GM18517 (cell line): ENCODE measurements around the gene KRTAP4-9.
"Not testable (repeated sequence)": the region's sequence is repeated elsewhere in the genome, so short reads cannot be mapped to it uniquely, and the experiment has no call there.

Source experiments
- ATAC-seq: cut with Tn5 transposase; IDR thresholded peaks from one replicate; pipeline ENCODE4 v1.9.1; 2021; ENCODE audit warnings: mild to moderate bottlenecking, moderate library complexity; ENCODE audit not compliant: unreplicated experiment

KRTAP4-9 gene

DNA sequence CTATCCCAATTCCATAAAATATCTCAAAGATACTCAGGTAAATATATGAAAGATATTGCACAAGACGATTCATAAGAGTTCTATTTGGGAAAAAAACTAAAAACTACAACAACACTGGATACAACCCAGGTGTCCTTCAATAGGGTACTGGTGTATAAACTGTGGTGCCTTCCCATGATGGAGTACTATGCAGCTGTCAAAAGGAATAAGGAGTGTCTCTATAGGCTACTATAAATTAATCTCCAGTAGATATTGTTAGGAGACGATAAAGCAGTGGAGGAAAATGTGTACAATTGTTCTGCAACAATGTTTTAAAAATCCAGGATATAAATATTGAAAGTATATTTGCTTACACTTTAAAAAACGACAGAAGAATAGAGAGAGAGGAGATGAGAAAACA is 21.2 kb downstream of the KRTAP4-9 start:
- no peak for ATAC-seq

DNA sequence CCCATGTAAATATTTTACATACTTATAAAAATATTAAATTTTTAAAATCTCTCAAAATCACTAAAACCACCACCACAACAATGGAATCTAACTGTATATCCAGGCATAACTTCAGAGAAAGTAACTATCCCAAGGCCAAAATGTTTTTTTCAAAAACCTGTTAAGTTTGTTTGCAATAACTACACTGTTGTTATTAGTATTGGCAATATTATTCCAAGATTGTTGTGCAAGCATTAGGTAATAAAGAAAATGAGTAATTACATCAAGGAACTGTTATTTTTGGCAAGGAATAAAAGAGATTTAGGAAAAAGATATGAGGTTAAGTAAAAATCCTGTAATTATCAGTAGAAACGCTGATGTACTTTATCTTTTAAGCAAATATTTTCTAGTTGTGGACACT is 22.2 kb downstream of the KRTAP4-9 start:
- no peak for ATAC-seq

DNA sequence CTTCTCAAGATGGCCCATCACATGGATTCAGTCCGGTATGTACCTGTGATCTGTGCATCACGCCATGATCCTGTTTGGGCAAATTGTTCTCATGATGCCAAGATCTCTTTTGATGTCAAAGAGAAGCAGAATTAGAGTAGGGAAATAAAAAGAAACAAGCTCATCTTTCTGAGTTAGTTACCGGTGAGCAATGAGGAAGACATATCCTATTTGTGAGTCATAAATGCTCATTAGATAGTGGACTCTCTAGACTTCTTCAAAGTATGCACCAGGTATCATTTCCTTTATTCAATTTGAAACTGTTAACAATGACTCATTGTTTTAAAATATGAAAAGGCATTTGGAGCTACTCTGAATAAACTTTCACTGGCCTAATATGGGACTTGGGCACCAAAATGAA is 26.8 kb downstream of the KRTAP4-9 start:
- no peak for ATAC-seq

DNA sequence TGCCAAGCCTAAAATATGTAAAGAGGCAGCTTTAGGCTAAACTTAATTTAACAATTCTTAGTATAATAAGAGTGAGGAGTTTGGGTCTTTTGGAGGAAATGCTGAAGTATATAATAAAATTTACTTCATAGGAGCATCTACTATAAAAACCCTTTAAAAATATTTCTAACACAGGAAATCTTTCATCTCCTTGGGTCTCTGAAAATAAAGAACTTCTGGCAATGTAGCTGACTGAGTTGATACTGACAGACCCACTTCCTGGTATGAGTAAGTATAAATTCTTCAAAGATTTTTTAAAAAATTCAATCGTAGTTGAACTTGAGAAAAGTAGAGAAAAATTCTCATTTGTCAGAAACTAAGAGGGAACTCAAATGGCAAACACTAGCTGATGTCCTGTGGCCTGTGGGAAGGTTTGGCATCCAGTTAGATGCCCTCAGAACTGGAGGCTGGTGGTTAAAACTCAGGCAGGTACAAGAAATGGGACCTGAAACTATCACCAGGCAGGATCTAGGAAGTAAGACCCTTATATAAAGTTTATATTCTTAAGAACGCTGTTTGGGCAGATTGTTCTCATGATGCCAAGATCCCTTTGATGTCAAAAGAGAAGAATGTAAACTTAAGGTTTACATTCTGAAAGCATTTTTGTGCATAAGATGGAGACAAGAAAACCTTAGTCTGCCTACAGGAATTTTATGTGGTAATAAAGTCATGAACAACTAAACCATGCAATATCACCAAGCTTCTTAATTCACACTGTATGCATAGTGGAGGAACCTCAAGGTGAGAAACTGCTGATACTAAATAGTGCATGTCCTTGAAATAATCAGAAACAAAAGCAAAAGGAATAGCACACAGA is 28.9 kb downstream of the KRTAP4-9 start:
- no peak for ATAC-seq

DNA sequence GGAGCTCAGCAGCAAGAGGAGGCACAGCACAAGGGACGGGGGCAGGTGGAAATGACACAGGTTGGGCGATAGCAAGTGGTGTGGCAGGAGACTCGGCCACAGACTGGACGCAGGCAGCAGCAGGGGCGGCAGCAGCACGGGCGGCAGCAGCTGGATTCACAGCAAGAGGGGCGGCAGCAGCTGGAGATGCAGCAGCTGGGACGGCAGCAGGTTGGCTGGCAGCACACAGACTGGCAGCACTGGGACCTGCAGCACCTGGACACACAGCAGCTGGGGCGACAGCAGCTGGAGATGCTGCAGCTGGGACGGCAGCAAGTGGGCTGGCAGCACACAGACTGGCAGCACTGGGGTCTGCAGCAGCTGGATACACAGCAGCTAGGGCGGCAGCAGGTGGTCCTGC is 34.7 kb downstream of the KRTAP4-9 start:
- ATAC-seq = not testable (repeated sequence)

DNA sequence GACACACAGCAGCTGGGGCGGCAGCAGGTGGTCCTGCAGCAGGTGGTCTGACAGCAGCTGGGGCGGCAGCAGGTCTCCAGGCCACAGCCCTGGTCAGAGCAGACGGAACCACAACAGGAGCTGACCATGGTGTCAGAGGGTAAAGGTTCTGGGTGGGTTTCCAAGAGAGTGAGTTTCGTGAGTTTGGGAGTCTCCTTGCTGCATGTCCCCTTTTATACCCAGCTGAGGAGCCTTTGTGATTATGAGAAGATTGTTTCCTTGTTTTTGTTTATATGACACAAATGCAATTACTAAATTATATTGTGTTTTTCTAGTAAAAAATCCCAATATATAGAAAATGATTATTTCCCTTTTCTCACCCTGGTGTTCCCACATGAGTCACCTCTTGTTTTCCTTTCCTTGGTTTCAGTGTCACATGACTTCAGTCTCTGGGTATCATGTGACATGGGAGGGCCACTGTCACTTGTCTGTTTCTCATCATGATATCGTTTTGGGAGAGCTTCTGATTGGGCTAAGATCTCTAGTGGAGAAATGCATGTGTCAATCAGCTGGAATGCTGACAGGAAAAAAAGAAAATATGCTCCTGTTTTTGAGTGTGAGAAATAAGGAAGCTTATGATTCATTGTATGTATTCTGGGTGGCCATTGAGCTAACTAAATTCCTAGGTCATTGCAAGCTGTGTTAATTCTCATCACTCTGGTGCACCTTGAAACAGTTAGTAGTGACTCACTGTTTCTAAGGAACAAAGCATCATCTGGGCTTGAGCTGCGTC is 35.4 kb downstream of the KRTAP4-9 start, which contains the start of gene KRTAP4-6:
KRTAP4-6 (minus strand) TSS at position 185 of the 772 bp plus-strand sequence; CDS start at position 128, 57 bp downstream.
- ATAC-seq = no peak

DNA sequence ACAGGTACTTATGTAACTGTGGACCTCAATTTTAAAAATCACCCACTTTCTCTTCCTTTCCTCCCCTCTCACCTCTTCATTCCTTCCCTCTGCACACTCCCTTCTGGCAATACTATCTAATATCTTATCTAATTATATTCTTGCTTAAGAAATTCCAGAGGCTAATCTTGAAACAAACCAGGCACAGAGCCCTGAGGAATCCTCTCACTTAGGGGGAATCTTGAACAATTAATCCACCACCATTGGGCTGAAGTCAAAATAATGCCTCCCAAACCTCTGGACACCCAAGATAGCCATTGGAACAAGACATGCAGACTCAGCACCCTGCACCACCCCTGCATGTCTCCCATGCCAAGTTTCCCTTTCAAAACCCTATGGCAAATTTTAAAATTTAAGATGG is 36.2 kb downstream of the KRTAP4-9 start:
- ATAC-seq = no peak

DNA sequence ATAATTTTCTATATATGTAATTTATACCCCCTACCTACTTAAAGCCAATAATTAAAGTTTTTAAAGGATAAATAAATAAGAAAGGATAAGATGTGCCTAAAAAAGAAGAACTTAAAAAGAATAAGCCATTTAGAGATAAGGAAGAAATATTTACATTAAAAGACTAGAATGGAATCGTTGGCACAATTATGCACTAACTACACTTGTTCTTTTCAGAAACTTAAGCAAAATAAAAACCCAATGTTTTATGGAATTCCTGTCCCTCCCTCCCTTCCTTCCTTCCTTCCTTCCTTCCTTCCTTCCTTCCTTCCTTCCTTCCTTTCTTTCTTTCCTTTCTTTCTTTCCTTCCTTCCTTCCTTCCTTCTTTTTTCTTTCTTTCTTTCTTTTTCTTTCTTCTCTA is 39.7 kb downstream of the KRTAP4-9 start:
- ATAC-seq = no peak

DNA sequence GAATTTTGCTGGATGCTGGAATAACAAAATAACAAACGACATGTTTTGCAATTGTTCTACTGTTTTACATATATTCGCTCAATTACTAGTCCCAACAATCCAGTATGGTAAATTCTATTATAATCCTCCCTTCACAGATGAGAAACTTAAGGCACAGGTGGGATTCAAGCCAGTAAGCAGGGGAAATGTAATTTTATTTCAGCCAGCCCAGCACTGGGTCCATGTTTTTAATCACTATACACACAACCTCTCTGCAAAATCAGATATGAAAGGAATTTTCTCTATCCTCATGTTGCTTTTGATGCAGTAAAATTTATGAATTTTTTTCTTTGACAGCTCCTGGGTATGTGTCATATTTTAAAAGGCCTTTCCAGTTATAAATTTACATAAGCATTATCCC is 40.1 kb downstream of the KRTAP4-9 start:
- no peak for ATAC-seq

DNA sequence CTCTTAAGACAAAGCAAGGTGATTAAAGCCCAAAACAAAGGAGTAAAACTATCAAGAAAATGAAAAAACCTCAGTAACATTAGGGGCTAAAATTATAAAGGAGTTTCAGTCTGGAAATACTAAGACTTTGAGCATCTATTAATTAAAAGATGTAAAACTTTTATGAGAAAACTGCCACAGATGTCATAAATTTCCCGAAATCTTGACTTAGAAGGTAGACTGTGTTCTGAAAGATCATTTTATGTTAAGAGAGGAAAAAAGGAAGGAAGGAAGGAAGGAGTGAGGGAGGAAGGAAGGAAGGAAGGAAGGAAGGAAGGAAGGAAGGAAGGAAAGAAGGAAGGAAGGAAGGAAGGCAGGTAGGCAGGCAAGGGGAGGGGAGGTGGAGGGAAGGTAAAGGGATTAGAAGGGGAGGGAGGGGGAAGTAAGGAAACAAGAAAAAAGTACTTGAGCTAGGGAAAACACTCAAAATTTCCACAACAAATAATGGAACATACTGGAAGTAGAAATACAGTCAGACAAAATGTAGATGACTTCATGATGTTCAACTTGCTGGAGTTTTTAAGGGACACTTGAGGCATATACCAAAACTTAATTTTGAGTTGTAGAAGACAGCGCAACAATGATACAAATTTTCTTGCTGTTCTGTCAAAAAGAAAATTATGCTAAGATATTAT is 42.5 kb downstream of the KRTAP4-9 start:
- no peak for ATAC-seq

DNA sequence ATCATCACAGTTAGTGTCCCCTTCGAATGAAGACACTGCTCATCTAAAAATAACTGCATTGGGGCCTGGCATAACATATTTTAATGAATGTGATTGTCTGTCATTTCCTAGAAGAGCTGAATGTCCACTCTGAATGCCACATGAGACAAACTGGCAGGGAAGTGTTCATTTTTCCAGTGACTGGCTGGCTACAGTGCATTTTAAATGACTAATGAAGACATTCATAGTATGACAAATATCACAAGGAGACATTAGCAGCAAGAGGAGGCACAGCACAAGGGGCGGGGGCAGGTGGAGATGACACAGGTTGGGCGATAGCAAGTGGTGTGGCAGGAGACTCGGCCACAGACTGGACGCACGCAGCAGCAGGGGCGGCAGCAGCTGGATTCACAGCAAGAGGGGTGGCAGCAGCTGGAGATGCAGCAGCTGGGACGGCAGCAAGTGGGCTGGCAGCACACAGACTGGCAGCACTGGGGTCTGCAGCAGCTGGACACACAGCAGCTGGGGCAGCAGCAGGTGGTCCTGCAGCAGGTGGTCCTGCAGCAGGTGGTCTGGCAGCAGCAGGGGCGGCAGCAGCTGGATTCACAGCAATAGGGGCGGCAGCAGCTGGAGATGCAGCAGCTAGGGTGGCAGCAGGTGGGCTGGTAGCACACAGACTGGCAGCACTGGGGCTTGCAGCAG is 43.9 kb downstream of the KRTAP4-9 start:
- ATAC-seq = not testable (repeated sequence)

DNA sequence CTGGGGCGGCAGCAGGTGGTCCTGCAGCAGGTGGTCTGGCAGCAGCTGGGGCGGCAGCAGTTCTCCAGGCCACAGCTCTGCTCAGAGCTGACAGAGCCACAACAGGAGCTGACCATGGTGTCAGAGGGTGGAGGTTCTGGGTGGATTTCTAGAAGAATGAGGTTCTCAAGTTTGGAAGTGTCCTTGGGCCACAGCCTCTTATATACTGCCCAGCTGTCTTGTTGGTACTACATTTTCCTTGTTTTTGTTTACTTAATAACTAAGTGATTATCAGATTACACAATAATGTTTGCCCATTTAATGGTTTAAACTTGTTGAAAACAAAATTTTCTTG is 44.4 kb downstream of the KRTAP4-9 start, which contains the start of gene KRTAP4-5:
KRTAP4-5 (minus strand) TSS at position 174 of the 334 bp plus-strand sequence; CDS start at position 116, 58 bp downstream.
- no peak for ATAC-seq

DNA sequence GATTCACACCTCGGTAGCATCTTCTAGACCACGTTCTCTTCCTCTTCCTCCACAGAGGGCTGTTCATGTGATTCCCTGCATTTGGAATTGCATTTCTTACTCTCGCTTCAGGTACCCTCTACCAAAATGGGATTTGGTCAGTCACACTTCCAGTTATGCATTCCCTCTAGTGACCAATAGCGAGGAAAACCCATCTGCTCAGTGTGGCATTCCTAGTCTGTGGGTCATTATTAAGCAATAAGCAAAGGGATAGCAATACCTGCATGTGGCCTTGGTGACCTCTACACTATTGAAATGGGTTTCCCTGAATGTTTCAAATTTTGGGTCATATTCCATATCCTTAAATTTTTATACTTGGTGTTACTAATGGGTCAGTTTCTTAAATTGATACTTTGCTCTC is 44.8 kb downstream of the KRTAP4-9 start:
- no peak for ATAC-seq

DNA sequence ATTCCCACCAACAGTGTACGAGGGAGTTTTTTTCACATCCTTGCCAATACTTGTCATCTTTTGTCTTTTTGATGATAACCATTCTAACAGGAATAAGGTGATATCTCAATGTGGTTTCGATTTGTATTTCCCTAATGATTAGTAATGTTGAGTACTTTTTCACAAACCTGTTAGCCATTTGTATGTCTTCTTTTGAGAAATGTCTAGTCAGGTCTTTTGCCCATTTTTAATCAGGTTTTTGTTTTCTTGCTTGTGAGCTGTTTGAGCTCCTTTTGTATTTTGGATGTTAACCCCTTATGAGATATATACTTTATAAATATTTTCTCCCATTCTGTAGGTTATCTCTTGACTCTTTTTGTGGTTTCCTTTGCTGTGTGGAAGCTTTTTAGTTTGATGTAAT is 46.3 kb downstream of the KRTAP4-9 start:
- no peak for ATAC-seq

DNA sequence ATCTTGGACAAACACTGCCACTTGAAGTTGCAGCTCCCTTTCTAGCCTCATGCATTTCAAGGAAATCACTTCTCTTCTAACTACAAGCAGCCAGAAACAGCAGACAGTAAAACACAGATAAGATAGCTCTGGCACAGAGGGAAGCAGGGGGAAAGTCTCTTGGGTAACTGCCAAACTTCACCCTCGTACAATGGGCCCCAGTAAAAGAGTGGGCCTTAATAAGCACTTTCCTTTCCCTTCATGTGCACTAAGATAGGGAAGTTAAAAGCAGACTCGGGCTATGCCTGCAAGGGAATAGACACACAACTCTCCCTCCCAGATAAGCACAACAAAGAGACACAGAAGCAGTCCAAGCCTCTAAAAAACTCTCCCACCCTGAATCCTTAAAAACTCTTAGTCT is 48.7 kb downstream of the KRTAP4-9 start:
- no peak for ATAC-seq
